ENCODE measurements around the gene LIX1.

LIX1 gene

DNA sequence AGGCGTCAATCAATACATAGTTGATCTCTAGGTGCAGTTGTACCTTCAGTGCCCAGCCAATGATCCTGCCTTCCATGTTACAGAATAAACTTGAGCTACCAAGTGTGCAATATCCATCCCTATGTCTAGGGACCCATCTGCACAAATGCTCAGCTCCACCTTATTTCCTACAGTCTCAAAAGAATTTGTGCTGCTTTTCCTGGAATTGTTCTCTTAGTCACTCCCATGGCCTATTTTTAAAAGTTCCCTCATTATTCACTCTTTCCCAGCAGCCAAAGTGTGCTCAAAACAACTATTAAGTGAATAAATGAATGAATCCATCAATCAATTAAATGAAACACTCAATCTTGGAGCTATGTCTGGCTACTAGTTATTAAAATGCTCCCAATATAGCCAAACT, 14.7 kb downstream of the LIX1 start:
- DNase-seq = no peak
- peaks cover 5% of the 10 kb centered on the region for H3K36me3 Mint-ChIP-seq (ENCODE audit: low read depth)
- H3K4me1 Mint-ChIP-seq = peaks cover 24% of the 10 kb centered on the region
- TF ChIP-seq, protein P1, sequence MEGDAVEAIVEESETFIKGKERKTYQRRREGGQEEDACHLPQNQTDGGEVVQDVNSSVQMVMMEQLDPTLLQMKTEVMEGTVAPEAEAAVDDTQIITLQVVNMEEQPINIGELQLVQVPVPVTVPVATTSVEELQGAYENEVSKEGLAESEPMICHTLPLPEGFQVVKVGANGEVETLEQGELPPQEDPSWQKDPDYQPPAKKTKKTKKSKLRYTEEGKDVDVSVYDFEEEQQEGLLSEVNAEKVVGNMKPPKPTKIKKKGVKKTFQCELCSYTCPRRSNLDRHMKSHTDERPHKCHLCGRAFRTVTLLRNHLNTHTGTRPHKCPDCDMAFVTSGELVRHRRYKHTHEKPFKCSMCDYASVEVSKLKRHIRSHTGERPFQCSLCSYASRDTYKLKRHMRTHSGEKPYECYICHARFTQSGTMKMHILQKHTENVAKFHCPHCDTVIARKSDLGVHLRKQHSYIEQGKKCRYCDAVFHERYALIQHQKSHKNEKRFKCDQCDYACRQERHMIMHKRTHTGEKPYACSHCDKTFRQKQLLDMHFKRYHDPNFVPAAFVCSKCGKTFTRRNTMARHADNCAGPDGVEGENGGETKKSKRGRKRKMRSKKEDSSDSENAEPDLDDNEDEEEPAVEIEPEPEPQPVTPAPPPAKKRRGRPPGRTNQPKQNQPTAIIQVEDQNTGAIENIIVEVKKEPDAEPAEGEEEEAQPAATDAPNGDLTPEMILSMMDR (IDR thresholded peaks at IDR 0.05) = no peak
- H3K4me3 Mint-ChIP-seq = no peak overlapping the region
- peaks cover 4% of the 10 kb centered on the region for H3K27me3 Mint-ChIP-seq (ENCODE audit: low read depth, poor library complexity)
- peaks cover 3% of the 10 kb centered on the region for H3K9me3 Mint-ChIP-seq
- no peak overlapping the region for H3K27ac Mint-ChIP-seq

DNA sequence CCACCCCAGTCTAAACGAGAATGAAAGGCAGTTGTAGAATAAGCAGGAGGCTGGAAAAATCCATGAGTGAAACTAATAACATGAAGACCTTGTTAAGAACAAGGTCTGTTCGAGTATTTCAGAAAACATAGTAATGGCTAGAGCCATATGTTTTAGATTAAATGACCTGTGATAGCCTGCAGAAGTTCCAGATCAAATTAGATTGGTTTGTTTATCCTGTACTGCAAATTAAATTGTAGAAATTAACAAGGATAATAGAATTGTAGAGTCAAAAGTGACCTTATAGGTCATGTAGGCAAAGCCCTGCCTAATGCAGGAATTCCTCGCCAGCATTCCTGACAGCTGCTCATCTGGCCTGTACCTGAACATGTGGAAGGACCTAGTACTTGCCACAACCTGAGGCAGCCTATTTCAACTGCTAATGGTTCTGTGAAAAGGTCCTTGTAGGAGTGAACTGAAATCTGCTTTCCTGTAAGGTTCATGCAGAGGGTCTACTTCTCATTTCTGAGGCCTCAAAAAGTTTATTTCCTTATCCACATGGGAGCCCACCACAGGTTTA, 17.2 kb downstream of the LIX1 start:
- H3K4me1 Mint-ChIP-seq = peaks cover 7% of the 10 kb centered on the region
- H3K4me3 Mint-ChIP-seq = no peak overlapping the region

DNA sequence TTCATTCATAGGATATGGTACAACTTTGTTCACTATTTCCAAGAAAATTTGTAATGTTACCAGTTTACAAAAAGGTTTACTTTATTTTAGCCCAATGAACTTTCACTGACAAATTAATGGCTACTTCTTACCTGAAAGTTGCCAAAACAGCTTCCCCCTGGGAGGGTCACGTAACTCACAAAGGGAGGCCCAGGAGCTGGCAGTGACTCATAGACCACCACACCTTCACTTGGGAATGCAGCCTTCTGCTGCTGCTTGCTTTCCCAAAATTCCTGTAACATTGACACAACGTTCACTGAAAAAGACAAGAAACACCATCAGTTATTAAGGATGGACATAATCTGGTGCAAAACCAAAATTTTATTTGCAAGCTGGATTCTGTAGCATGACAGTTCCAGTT, 18.1 kb downstream of the LIX1 start:
- H3K27ac Mint-ChIP-seq = no peak overlapping the region
- no peak for DNase-seq
- H3K4me1 Mint-ChIP-seq = peaks cover 4% of the 10 kb centered on the region
- peaks cover 7% of the 10 kb centered on the region for H3K36me3 Mint-ChIP-seq (ENCODE audit: low read depth)
- H3K9me3 Mint-ChIP-seq = peaks cover 3% of the 10 kb centered on the region
- H3K27me3 Mint-ChIP-seq (ENCODE audit: low read depth, poor library complexity) = peaks cover 4% of the 10 kb centered on the region
- TF ChIP-seq, protein P1 (IDR thresholded peaks at IDR 0.05) = no peak
- H3K4me3 Mint-ChIP-seq = no peak overlapping the region

More for the DNA sequence above, 17.2 kb downstream of the LIX1 start:
- Mint-ChIP-seq H3K27ac (no peak overlapping the region), H3K9me3 (peaks cover 3% of the 10 kb centered on the region), H3K27me3 (ENCODE audit: low read depth, poor library complexity) (peaks cover 4% of the 10 kb centered on the region), H3K36me3 (ENCODE audit: low read depth) (peaks cover 7% of the 10 kb centered on the region)
- TF ChIP-seq, protein P1 (IDR thresholded peaks at IDR 0.05) = no peak
- no peak for DNase-seq

DNA sequence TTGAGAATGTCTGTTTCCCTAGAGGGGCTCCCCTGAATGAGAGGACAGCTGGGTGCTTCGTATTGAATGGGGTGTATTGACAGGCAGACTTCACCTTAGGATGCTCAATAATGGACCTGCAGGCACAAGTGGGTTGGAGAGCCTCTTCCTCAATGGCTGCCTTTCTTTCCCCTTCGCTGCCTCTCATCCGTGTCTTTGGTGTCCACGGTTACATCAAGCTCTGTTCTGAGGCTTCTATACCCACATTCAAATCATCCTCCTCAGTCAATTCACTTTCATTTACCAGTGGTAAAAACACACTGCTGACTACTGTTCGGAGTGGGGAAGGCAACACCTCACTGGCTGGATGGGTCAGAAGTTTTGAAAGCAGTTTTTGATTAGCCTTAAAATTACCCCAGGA, 20.6 kb downstream of the LIX1 start:
- no peak overlapping the region for H3K4me3 Mint-ChIP-seq
- DNase-seq = no peak
- peaks cover 3% of the 10 kb centered on the region for H3K9me3 Mint-ChIP-seq
- H3K27ac Mint-ChIP-seq = no peak overlapping the region
- TF ChIP-seq, protein P1 (IDR thresholded peaks at IDR 0.05) = no peak
- H3K4me1 Mint-ChIP-seq = peaks cover 11% of the 10 kb centered on the region
- no peaks in the 10 kb centered on the region for H3K27me3 Mint-ChIP-seq (ENCODE audit: low read depth, poor library complexity)
- peaks cover 7% of the 10 kb centered on the region for H3K36me3 Mint-ChIP-seq (ENCODE audit: low read depth)

DNA sequence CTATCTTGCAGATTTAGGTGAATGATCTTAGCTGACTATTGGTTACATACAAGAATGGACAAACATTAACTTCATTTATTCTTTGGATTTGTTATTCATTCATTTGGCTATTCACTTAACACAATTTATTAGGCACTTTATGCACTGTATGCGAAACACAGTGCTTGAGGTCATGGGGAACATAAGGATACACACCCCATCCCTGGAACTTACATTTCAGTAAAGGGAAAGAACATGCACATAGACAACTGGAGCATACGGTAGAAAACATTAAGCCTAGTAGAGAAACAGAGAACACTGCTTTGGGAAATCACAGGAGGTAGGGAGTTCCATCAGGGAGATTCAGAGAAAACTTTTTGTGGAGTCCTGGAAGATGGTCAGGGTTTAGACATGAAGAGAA, 22.2 kb downstream of the LIX1 start:
- TF ChIP-seq, protein P1 (IDR thresholded peaks at IDR 0.05) = no peak
- Mint-ChIP-seq H3K27me3 (ENCODE audit: low read depth, poor library complexity) (no peaks in the 10 kb centered on the region), H3K4me1 (peaks cover 26% of the 10 kb centered on the region), H3K27ac (no peak overlapping the region), H3K9me3 (no peaks in the 10 kb centered on the region), H3K4me3 (no peak overlapping the region), H3K36me3 (ENCODE audit: low read depth) (peaks cover 7% of the 10 kb centered on the region)
- no peak for DNase-seq

DNA sequence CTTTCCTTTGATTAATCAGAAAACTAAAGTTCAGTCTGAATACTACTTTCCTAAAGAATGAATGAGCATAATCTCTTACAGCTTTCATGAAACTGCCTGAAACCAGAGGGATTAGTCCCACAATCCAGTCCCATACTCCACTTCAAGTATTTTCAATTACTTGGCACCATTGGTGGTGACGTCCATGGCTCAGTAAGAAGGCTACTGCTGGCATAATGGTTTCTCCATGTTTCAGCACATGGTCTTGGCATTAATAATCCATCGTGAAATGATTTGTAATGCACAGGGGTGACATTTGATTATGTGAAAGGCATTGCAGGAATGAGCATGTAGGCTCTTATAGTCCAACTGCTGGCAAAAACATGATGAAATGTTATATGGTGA, 23.4 kb downstream of the LIX1 start:
- TF ChIP-seq, protein P1 (IDR thresholded peaks at IDR 0.05) = no peak
- no peaks in the 10 kb centered on the region for H3K9me3 Mint-ChIP-seq
- H3K36me3 Mint-ChIP-seq (ENCODE audit: low read depth) = peaks cover 7% of the 10 kb centered on the region
- no peak overlapping the region for H3K27ac Mint-ChIP-seq
- no peaks in the 10 kb centered on the region for H3K27me3 Mint-ChIP-seq (ENCODE audit: low read depth, poor library complexity)
- DNase-seq = no peak
- peaks cover 26% of the 10 kb centered on the region for H3K4me1 Mint-ChIP-seq
- H3K4me3 Mint-ChIP-seq = no peak overlapping the region

Data from nephron progenitor cell (in vitro differentiated cells).